H1 (cell line): ENCODE measurements around the gene WWC2. TPM values are rescaled to one million over a fixed set of nuclear protein-coding genes. Genes with fewer than 3 reads are reported as not detected.

Experiments
- CTCF ChIA-PET: fragments of 300-600 bp; sonication (Branson Sonifier 250); formaldehyde crosslinking; loops from one replicate; lab custom pipeline; 2021; ENCODE audit not compliant: partially characterized antibody; lab: Charles Lee
- POLR2A ChIA-PET: fragments of 300-600 bp; sonication (Branson Sonifier 250); formaldehyde crosslinking; loops from one replicate; lab custom pipeline; 2021; ENCODE audit warnings: inconsistent platforms; ENCODE audit not compliant: partially characterized antibody; lab: Charles Lee
- DNase-seq, 2 experiments: peaks; one replicate each; pipeline versions ENCODE4 v3.0.0 to v3.0.0-alpha.2; 2010 to 2022; ENCODE audit warnings: low spot score in 2 of 2, low read depth in 1 of 2, mixed read lengths in 1 of 2
- FAIRE-seq: peaks from 2 replicates; lab custom pipeline; 2011; peaks lifted over from hg19 to GRCh38; lab: Jason Lieb, UNC
- H2AFZ ChIP-seq: 2 replicates; pipeline ENCODE4 v1.8.1; 2012; ENCODE audit warnings: low read length, inconsistent platforms
- H2AK5ac ChIP-seq: 2 replicates; pipeline ENCODE4 v1.6.1; 2013; ENCODE audit warnings: low read depth, low read length
- H2BK120ac ChIP-seq: replicated peaks from 2 replicates; pipeline ENCODE3; 2013; ENCODE audit warnings: low read depth, low read length, inconsistent platforms
- H2BK12ac ChIP-seq: 2 replicates; pipeline ENCODE4 v1.6.1; 2013; ENCODE audit warnings: low read depth, low read length
- H2BK15ac ChIP-seq: 2 replicates; pipeline ENCODE4 v1.6.1; 2013; ENCODE audit warnings: low read length
- H2BK20ac ChIP-seq: 2 replicates; pipeline ENCODE4 v1.6.1; 2013; ENCODE audit warnings: low read length
- H2BK5ac ChIP-seq: 2 replicates; pipeline ENCODE4 v1.6.1; 2013; ENCODE audit warnings: low read depth, low read length
- H3K14ac ChIP-seq: 2 replicates; pipeline ENCODE4 v1.6.1; 2013; ENCODE audit warnings: inconsistent platforms; ENCODE audit not compliant: insufficient read length
- H3K18ac ChIP-seq: 2 replicates; pipeline ENCODE4 v1.6.1; 2013; ENCODE audit warnings: low read length; ENCODE audit errors: extremely low read depth
- H3K23ac ChIP-seq: 2 replicates; pipeline ENCODE4 v1.6.1; 2013; ENCODE audit warnings: inconsistent platforms; ENCODE audit not compliant: insufficient read length
- H3K23me2 ChIP-seq: 2 replicates; pipeline ENCODE4 v1.6.1; 2013; ENCODE audit warnings: low read depth, low read length
- H3K27ac ChIP-seq: 2 replicates; pipeline ENCODE4 v1.6.1; 2011; ENCODE audit warnings: low read depth, low read length, inconsistent platforms
- H3K27me3 ChIP-seq, 4 experiments: replicated peaks in 1 of 4; 1 replicate in 1 of 4; 2 replicates in 3 of 4; pipeline versions ENCODE4 v1.6.1 to v1.8.1; 2011 to 2013; ENCODE audit warnings: low read length in 3 of 4, mild to moderate bottlenecking in 3 of 4, inconsistent platforms in 2 of 4, mixed read lengths in 2 of 4, moderate library complexity in 1 of 4; ENCODE audit not compliant: control insufficient read depth in 3 of 4, insufficient read depth in 3 of 4; ENCODE audit errors: extremely low read depth in 1 of 4
- H3K36me3 ChIP-seq, 4 experiments: 2 replicates each; pipeline versions ENCODE4 v1.6.1 to v1.8.1; 2011 to 2013; ENCODE audit warnings: mild to moderate bottlenecking in 4 of 4, low read length in 3 of 4, moderate library complexity in 2 of 4, control low read depth in 1 of 4, inconsistent platforms in 1 of 4; ENCODE audit not compliant: insufficient read depth in 4 of 4, control insufficient read depth in 2 of 4
- H3K4ac ChIP-seq: replicated peaks from 2 replicates; pipeline ENCODE3; 2013; ENCODE audit warnings: low read length, low read depth, mixed read lengths, inconsistent platforms; ENCODE audit not compliant: insufficient read length
- H3K4me1 ChIP-seq, 4 experiments: replicated peaks in 1 of 4; 1 replicate in 1 of 4; 2 replicates in 3 of 4; pipeline versions ENCODE4 v1.6.1 to v1.8.1; 2011 to 2013; ENCODE audit warnings: low read length in 3 of 4, inconsistent platforms in 2 of 4, mixed read lengths in 1 of 4; ENCODE audit not compliant: insufficient read depth in 4 of 4, control insufficient read depth in 3 of 4
- H3K4me2 ChIP-seq, 2 experiments: 2 replicates each; pipeline versions ENCODE4 v1.6.1 to v1.8.1; 2011 to 2013; ENCODE audit warnings: low read depth in 2 of 2, low read length in 2 of 2, control low read depth in 1 of 2, inconsistent platforms in 1 of 2, mild to moderate bottlenecking in 1 of 2; ENCODE audit not compliant: insufficient read depth in 1 of 2
- H3K4me3 ChIP-seq, 4 experiments: fragments of 200-600, 300-600 bp in 1 of 4; sonication (generic), shearing (Covaris generic), sonication (Bioruptor Twin) in 1 of 4; 2 replicates each; pipeline versions ENCODE4 v1.5.1 to v1.8.1; 2011 to 2016; ENCODE audit warnings: low read length in 4 of 4, low read depth in 3 of 4, control low read depth in 2 of 4, inconsistent platforms in 2 of 4, mild to moderate bottlenecking in 2 of 4, mixed read lengths in 1 of 4, moderate library complexity in 1 of 4; ENCODE audit not compliant: insufficient read depth in 2 of 4; ENCODE audit errors: extremely low read depth in 1 of 4
- H3K56ac ChIP-seq: replicated peaks from 2 replicates; pipeline ENCODE3; 2013; ENCODE audit warnings: low read depth, mild to moderate bottlenecking, mixed read lengths, low read length, inconsistent platforms; ENCODE audit not compliant: insufficient read length
- H3K79me1 ChIP-seq: 2 replicates; pipeline ENCODE4 v1.6.1; 2013; ENCODE audit warnings: low read depth, low read length, control low read depth
- H3K79me2 ChIP-seq, 2 experiments: 2 replicates each; pipeline versions ENCODE4 v1.6.1 to v1.8.1; 2012 to 2013; ENCODE audit warnings: low read length in 2 of 2, mild to moderate bottlenecking in 2 of 2, inconsistent platforms in 1 of 2; ENCODE audit not compliant: insufficient read depth in 2 of 2, control insufficient read depth in 1 of 2
- H3K9ac ChIP-seq, 4 experiments: replicated peaks in 1 of 4; 1 replicate in 1 of 4; 2 replicates in 3 of 4; pipeline versions ENCODE4 v1.6.1 to v1.8.1; 2011 to 2013; ENCODE audit warnings: low read depth in 3 of 4, low read length in 3 of 4, control low read depth in 2 of 4, mild to moderate bottlenecking in 2 of 4, moderate library complexity in 2 of 4, inconsistent platforms in 1 of 4; ENCODE audit errors: extremely low read depth in 1 of 4
- H3K9me3 ChIP-seq, 2 experiments: 2 replicates each; pipeline versions ENCODE4 v1.6.1 to v1.8.1; 2012 to 2013; ENCODE audit warnings: mild to moderate bottlenecking in 2 of 2, moderate library complexity in 2 of 2, control low read depth in 1 of 2, inconsistent platforms in 1 of 2, low read depth in 1 of 2, low read length in 1 of 2, mixed read lengths in 1 of 2; ENCODE audit not compliant: insufficient read depth in 2 of 2
- H4K20me1 ChIP-seq, 2 experiments: replicated peaks in 1 of 2; 2 replicates each; pipeline versions ENCODE3 to v1.8.1; 2011 to 2013; ENCODE audit warnings: inconsistent platforms in 2 of 2, low read length in 2 of 2, mild to moderate bottlenecking in 1 of 2; ENCODE audit not compliant: insufficient read depth in 2 of 2, control insufficient read depth in 1 of 2
- H4K5ac ChIP-seq: 2 replicates; pipeline ENCODE4 v1.6.1; 2013; ENCODE audit warnings: low read length, low read depth, mixed read lengths, inconsistent platforms; ENCODE audit not compliant: insufficient read length
- H4K8ac ChIP-seq: 2 replicates; pipeline ENCODE4 v1.8.0; 2013; ENCODE audit warnings: mild to moderate bottlenecking, moderate library complexity, low read length, inconsistent platforms; ENCODE audit not compliant: insufficient read depth; ENCODE audit errors: extremely low read depth
- H4K91ac ChIP-seq: replicated peaks from 2 replicates; pipeline ENCODE3; 2013; ENCODE audit warnings: low read length, mixed read lengths, inconsistent platforms; ENCODE audit not compliant: insufficient read length
- CEBPB ChIP-seq: IDR thresholded peaks from 2 replicates; pipeline ENCODE4 v1.6.1; 2012; ENCODE audit warnings: low read depth, low read length
- E2F6 ChIP-seq: IDR thresholded peaks from 2 replicates; pipeline ENCODE4 v1.6.1; 2012; ENCODE audit warnings: inconsistent platforms
- GTF2F1 ChIP-seq: IDR thresholded peaks from 2 replicates; pipeline ENCODE4 v1.6.1; 2012; ENCODE audit warnings: low read depth, low read length, improper control_type of control experiment, borderline replicate concordance
- JUN ChIP-seq: IDR thresholded peaks from 2 replicates; pipeline ENCODE4 v1.6.1; 2011; ENCODE audit warnings: low read depth, mild to moderate bottlenecking, improper control_type of control experiment, low read length
- KDM5A ChIP-seq: fragments of 200-600 bp; IDR thresholded peaks from 2 replicates; pipeline ENCODE4 v1.7.1; 2012; ENCODE audit warnings: mild to moderate bottlenecking, low read length, inconsistent platforms, mixed read lengths
- NRF1 ChIP-seq: IDR thresholded peaks from 2 replicates; pipeline ENCODE4 v1.6.1; 2011; ENCODE audit warnings: mild to moderate bottlenecking, low read depth, low read length, improper control_type of control experiment
- PHF8 ChIP-seq: fragments of 200-600 bp; sonication (generic); conservative IDR thresholded peaks from 2 replicates; pipeline ENCODE4 v1.7.1; 2012; ENCODE audit warnings: low read depth, mild to moderate bottlenecking, inconsistent platforms, low read length, moderate library complexity
- POU5F1 ChIP-seq: IDR thresholded peaks from 2 replicates; pipeline ENCODE4 v1.6.1; 2011; ENCODE audit warnings: low read depth, mild to moderate bottlenecking, low read length, moderate library complexity
- RBBP5 ChIP-seq: IDR thresholded peaks from 2 replicates; pipeline ENCODE4 v1.7.1; 2012; ENCODE audit warnings: low read depth, mild to moderate bottlenecking, inconsistent platforms, low read length, moderate library complexity, borderline replicate concordance
- RNF2 ChIP-seq: fragments of 200-900, 300-1000 bp; sonication (generic); IDR thresholded peaks from 2 replicates; pipeline ENCODE4 v1.7.1; 2016; ENCODE audit warnings: borderline replicate concordance, low read depth, mild to moderate bottlenecking, antibody characterized with exemption, low read length; ENCODE audit not compliant: poor library complexity, severe bottlenecking; ENCODE audit errors: missing control alignments
- RXRA ChIP-seq: IDR thresholded peaks from 2 replicates; pipeline ENCODE4 v1.6.1; 2011; ENCODE audit warnings: low read depth, mild to moderate bottlenecking, low read length, moderate library complexity; ENCODE audit not compliant: insufficient read depth
- SP1 ChIP-seq: IDR thresholded peaks from 2 replicates; pipeline ENCODE4 v1.6.1; 2011; ENCODE audit warnings: low read depth, low read length
- SP4 ChIP-seq: IDR thresholded peaks from 2 replicates; pipeline ENCODE4 v1.6.1; 2012; ENCODE audit warnings: low read length, inconsistent platforms
- ZNF274 ChIP-seq: IDR thresholded peaks from 2 replicates; pipeline ENCODE4 v1.7.0; 2012; ENCODE audit warnings: low read length, borderline replicate concordance; ENCODE audit errors: extremely low read depth
- WGBS, 2 experiments: shearing (Covaris generic) in 1 of 2; methylation state at CpG; one replicate each; pipeline versions ENCODE4 v1.1.6 to v1.1.7; 2013 to 2015; ENCODE audit warnings: low lambda C conversion rate in 2 of 2, mixed read lengths in 2 of 2, inconsistent platforms in 1 of 2, low coverage in 1 of 2, missing lambda C conversion rate in 1 of 2; ENCODE audit not compliant: insufficient replicate concordance in 2 of 2, insufficient coverage in 1 of 2, insufficient read length in 1 of 2; ENCODE audit errors: extremely low coverage in 1 of 2, missing lambda C conversion rate in 1 of 2; 5-methylcytosine and 5-hydroxymethylcytosine counted together
- polyA plus RNA-seq, 7 experiments: library from polyadenylated mRNA; depleted of rRNA in 3 of 7; stranded (reverse) in 5 of 7; unstranded in 2 of 7; fragments of >200 nt in 5 of 7; fragments of 200-250 nt in 2 of 7; gene quantifications; 1 replicate in 5 of 7; 2 replicates in 1 of 7; 4 replicates in 1 of 7; pipeline versions ENCODE4 v1.2.1 to v1.2.3, GENCODE V29; 2011 to 2013; ENCODE audit warnings: missing spikeins in 2 of 7, mixed read lengths in 2 of 7
- total RNA-seq: library from RNA; stranded (reverse); fragmentation: NEBNext Ultra II Directional; extraction: Animal tissue kit (Norgen Biotek cat#: 25700); gene quantifications from 2 replicates; pipeline ENCODE4 v1.2.1, GENCODE V29; 2021

Gene WWC2
- total and polyA plus RNA-seq, 2 of the 8 experiments (the other 6 are each of a cell fraction or from before 2014, with no cell fraction given) = 17.6 to 135 TPM

- Histone ChIP-seq H3K27me3 (no peaks in the 10 kb centered on the region), H3K4me3 (no peak overlapping the region), H3K4me1 (no peaks in the 10 kb centered on the region), H3K18ac (no peak overlapping the region), H2BK5ac (no peak overlapping the region), H3K4ac (no peak overlapping the region), H3K27ac (no peak overlapping the region), H2BK20ac (no peak overlapping the region), H4K20me1 (no peaks in the 10 kb centered on the region), H3K4me2 (no peak overlapping the region), H3K9me3 (no peaks in the 10 kb centered on the region), H4K91ac (no peak overlapping the region), H4K8ac (no peak overlapping the region), H4K5ac (no peak overlapping the region), H3K79me1 (no peaks in the 10 kb centered on the region), H3K36me3 (peaks cover 3 to 35% (median 25%) of the 10 kb centered on the region in 4 experiments; a peak in 7 of 8 replicates), H2AK5ac (no peak overlapping the region), H3K23me2 (no peaks in the 10 kb centered on the region), H2AFZ (no peak overlapping the region), H3K14ac (no peak overlapping the region), H3K23ac (no peak overlapping the region), H3K9ac (no peak overlapping the region), H3K56ac (no peak overlapping the region), H2BK15ac (no peak overlapping the region), H2BK12ac (no peak overlapping the region), H3K79me2 (no peaks in the 10 kb centered on the region), H2BK120ac (no peak overlapping the region)
- DNase-seq (no peak), FAIRE-seq (no peak)
- CTCF ChIA-PET = interaction anchor here (0.6 to 1.2 kb wide), 3 partner anchors 18 to 305 kb away, joined by 3 to 5 read pairs (median 4); no protein-coding TSS in a partner anchor
- POLR2A ChIA-PET = interaction anchor here (0.6 to 1.4 kb wide), 2 partner anchors 16 to 56 kb away, joined by 3 read pairs; no protein-coding TSS in a partner anchor
- 98% methylated on average over 10 of the region's 10 CpGs; no CpG with 5 or more reads in 1 of the 2 experiments for WGBS, 2 experiments
- no peak for TF ChIP-seq JUN
- TF ChIP-seq KDM5A = no peak
- TF ChIP-seq NRF1 = no peak
- TF ChIP-seq CEBPB = no peak
- no peak for TF ChIP-seq RXRA
- TF ChIP-seq E2F6 = no peak
- TF ChIP-seq SP4 = no peak
- TF ChIP-seq GTF2F1 = no peak
- TF ChIP-seq ZNF274 = no peak
- TF ChIP-seq PHF8 = no peak
- no peak for TF ChIP-seq RNF2
- no peak for TF ChIP-seq RBBP5
- TF ChIP-seq SP1 = no peak
- TF ChIP-seq POU5F1 = no peak
Measured at GRCh38 chr4:183295711-183296110, 196.7 kb downstream of the WWC2 start.
